Measurements from ENCODE around the gene SEL1L3.

- TF ChIP-seq CTCF (IDR thresholded peaks at IDR 0.05; ENCODE audit: low read depth, low read length, missing input control) (no peak), ZBTB33 (IDR thresholded peaks at IDR 0.05) (no peak)
These were observed 113.5 kb downstream of the SEL1L3 start for GRCh38 chr4:25749150-25749794.
